HepG2 (cell line): ENCODE results near the gene DOK7. TPM values are rescaled to one million over a fixed set of nuclear protein-coding genes. Genes with fewer than 3 reads are reported as not detected.

Source experiments
- ATAC-seq: fragments of 200-7000 bp; cut with Tn5 transposase; 3 replicates; pipeline ENCODE4 v1.9.1; 2020; ENCODE audit warnings: mild to moderate bottlenecking, moderate library complexity
- BruUV-seq: library from RNA; stranded (reverse); fragments of 400-500 nt; replicated peaks from 2 replicates; lab custom pipeline; 2021; lab: Mats Ljungman, UMichigan
- CTCF ChIA-PET: fragments of 300-600 bp; formaldehyde crosslinking; extraction: SDS; loops from one replicate; lab custom pipeline; 2021; ENCODE audit warnings: low total read pairs, inconsistent platforms, low intra/inter-chr PET ratio; lab: Yijun Ruan, JAX
- POLR2A ChIA-PET: fragments of 350-600 bp; sonication (Branson Sonifier 250); formaldehyde crosslinking; loops from one replicate; lab custom pipeline; 2020; ENCODE audit warnings: antibody characterized with exemption, inconsistent platforms; lab: Yijun Ruan, JAX
- DNase-seq: peaks from one replicate; pipeline ENCODE4 v3.0.0-alpha.2; 2015; ENCODE audit warnings: low spot score
- FAIRE-seq: peaks from 3 replicates; lab custom pipeline; 2011; peaks lifted over from hg19 to GRCh38; lab: Jason Lieb, UNC
- H2AFZ ChIP-seq: one replicate; pipeline ENCODE4 v1.6.1; 2011; ENCODE audit warnings: low read length, inconsistent platforms
- H3K27ac ChIP-seq: fragments of 300-600 bp; 3 replicates; pipeline ENCODE4 v1.8.0; 2011; ENCODE audit warnings: mixed run types, mild to moderate bottlenecking, mixed read lengths, low read length, inconsistent platforms; ENCODE audit not compliant: insufficient read depth; ENCODE audit errors: extremely low read length
- H3K27me3 ChIP-seq, 2 experiments: fragments of 200-600 bp in 1 of 2; 2 replicates in 1 of 2; 3 replicates in 1 of 2; pipeline versions ENCODE4 v1.6.0 to v1.8.0; 2011; ENCODE audit warnings: low read length in 2 of 2, mild to moderate bottlenecking in 2 of 2, moderate library complexity in 2 of 2, inconsistent platforms in 1 of 2; ENCODE audit not compliant: insufficient read depth in 2 of 2, control insufficient read depth in 1 of 2
- H3K36me3 ChIP-seq, 2 experiments: fragments of 200-600 bp in 1 of 2; replicated peaks in 1 of 2; 2 replicates in 1 of 2; 3 replicates in 1 of 2; pipeline versions ENCODE4 v1.5.1 to v1.8.0; 2011; ENCODE audit warnings: low read length in 2 of 2, inconsistent platforms in 1 of 2; ENCODE audit not compliant: insufficient read depth in 2 of 2, control insufficient read depth in 1 of 2
- H3K4me1 ChIP-seq: 2 replicates; pipeline ENCODE4 v1.5.1; 2012; ENCODE audit warnings: low read length, inconsistent platforms; ENCODE audit not compliant: insufficient read depth
- H3K4me2 ChIP-seq: 2 replicates; pipeline ENCODE4 v1.6.0; 2011; ENCODE audit warnings: low read depth, low read length, inconsistent platforms
- H3K4me3 ChIP-seq, 3 experiments: fragments of 200-600 bp in 1 of 3; sonication (generic), shearing (Covaris generic) in 1 of 3; replicated peaks in 1 of 3; 2 replicates each; pipeline ENCODE4 v1.5.1; 2011 to 2016; ENCODE audit warnings: low read length in 3 of 3, inconsistent platforms in 2 of 3, low read depth in 2 of 3, mild to moderate bottlenecking in 2 of 3, control low read depth in 1 of 3, mixed read lengths in 1 of 3; ENCODE audit not compliant: insufficient read depth in 1 of 3
- H3K79me2 ChIP-seq: one replicate; pipeline ENCODE4 v1.6.1; 2011; ENCODE audit warnings: low read length, inconsistent platforms; ENCODE audit not compliant: insufficient read depth
- H3K9ac ChIP-seq: 2 replicates; pipeline ENCODE4 v1.6.0; 2011; ENCODE audit warnings: mild to moderate bottlenecking, low read depth, low read length, inconsistent platforms; ENCODE audit not compliant: insufficient read depth
- H3K9me3 ChIP-seq: 2 replicates; pipeline ENCODE4 v1.5.1; 2012; ENCODE audit warnings: mild to moderate bottlenecking, low read length
- H4K20me1 ChIP-seq: 2 replicates; pipeline ENCODE4 v1.6.0; 2011; ENCODE audit warnings: inconsistent platforms, mild to moderate bottlenecking, low read length, moderate library complexity; ENCODE audit not compliant: insufficient read depth
- ZNF746 ChIP-seq: sonication (generic); formaldehyde crosslinking; IDR thresholded peaks from 2 replicates; pipeline ENCODE4 v1.8.0; 2022; ENCODE audit warnings: mild to moderate bottlenecking, missing genetic modification reagents
- WGBS: methylation state at CpG from one replicate; pipeline ENCODE4 v1.1.6; 2017; ENCODE audit warnings: low lambda C conversion rate; 5-methylcytosine and 5-hydroxymethylcytosine counted together
- in situ Hi-C: cut with HindIII; loops from 2 replicates; pipeline ENCODE4 v1.10.0; 2017; ENCODE audit warnings: low pct_unique_long_range_greater_than_20kb; ENCODE audit not compliant: extremely low pct_ligation_motif_present
- intact Hi-C: fragments of 100-400 bp; cut with micrococcal nuclease; formaldehyde crosslinking; loops from one replicate; pipeline ENCODE4 v1.10.0; 2022; ENCODE audit not compliant: unreplicated experiment
- polyA plus RNA-seq, 8 experiments: library from polyadenylated mRNA; depleted of rRNA in 3 of 8; stranded (reverse) in 7 of 8; unstranded in 1 of 8; fragments of >200 nt; fragmentation: Illumina TruSeq in 4 of 8; extraction: Trizol in 4 of 8; gene quantifications; 2 replicates each; pipeline versions ENCODE4 v1.2.1 to v1.2.3, GENCODE V29; 2011 to 2016; ENCODE audit warnings: low read depth in 4 of 8, missing spikeins in 1 of 8, mixed read lengths in 1 of 8; ENCODE audit not compliant: insufficient read depth in 1 of 8
- total RNA-seq, 5 experiments: library from RNA; depleted of rRNA; stranded (reverse); fragments of >200 nt; fragmentation: Illumina TruSeq; extraction: Trizol; gene quantifications; 2 replicates each; pipeline ENCODE4 v1.2.3, GENCODE V29; 2016; ENCODE audit warnings: low read depth in 1 of 5
- TF ChIP-seq, protein P1 (sequence below): sonication (generic); formaldehyde crosslinking; IDR thresholded peaks from 2 replicates; pipeline ENCODE4 v1.5.1; 2020; ENCODE audit warnings: mild to moderate bottlenecking, missing genetic modification reagents, moderate library complexity
- TF ChIP-seq, protein P2 (sequence below): sonication (generic); formaldehyde crosslinking; IDR thresholded peaks from 2 replicates; pipeline ENCODE4 v1.4.0; 2020; ENCODE audit warnings: mild to moderate bottlenecking, missing genetic modification reagents

DOK7 gene
- total and polyA plus RNA-seq, 2 of the 13 experiments (the other 11 are each of a cell fraction or from before 2014, with no cell fraction given) = 0.03 to 0.07 TPM

DNA sequence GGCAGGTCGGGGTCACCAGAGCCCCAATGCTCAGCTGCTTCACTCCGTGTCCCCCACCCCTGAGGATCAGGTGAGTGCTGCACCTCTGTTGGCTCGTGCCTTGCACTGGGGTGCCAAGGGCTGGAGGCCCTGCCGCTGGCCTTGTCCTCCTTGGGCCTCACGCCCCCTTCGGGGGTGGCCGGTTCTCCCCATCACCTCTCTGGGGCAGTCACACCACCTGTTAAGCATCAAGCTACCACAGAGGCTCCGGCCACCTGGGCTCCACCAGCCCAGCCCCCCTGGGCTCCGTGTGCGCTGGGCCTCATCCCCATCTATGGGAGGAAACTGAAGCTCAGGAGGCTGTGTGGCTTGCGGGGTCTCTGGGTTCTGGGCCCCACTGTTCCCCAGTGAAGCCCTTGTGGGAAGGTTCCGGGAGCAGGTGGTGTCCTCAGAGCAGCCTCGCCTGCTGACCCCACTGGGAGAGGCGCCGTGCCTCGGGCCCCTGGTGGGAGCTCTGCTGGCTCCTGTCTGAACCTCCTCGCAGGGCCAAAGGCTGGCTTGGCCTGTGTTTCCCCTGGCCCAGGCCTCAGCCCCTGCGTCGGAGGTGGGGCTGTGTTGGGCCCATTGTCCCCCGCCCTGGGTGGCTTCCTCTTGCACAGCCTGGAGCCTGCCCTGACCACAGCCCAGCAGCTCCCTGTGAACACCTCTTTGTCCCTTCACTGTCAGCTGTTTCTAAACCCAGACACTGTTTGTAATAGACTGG lies 30.8 kb downstream of the DOK7 start:
- no peak overlapping the region for H3K27ac ChIP-seq
- no peak overlapping the region for H2AFZ ChIP-seq
- H3K4me1 ChIP-seq = peaks cover 28% of the 10 kb centered on the region
- ATAC-seq (peak; percentile 52), FAIRE-seq (no peak), DNase-seq (no peak)
- peak overlapping the region in 1 of 3 experiments; percentile 10; a peak in 1 of 6 replicates for H3K4me3 ChIP-seq
- CTCF ChIA-PET = no interaction called here
- intact Hi-C loops = no loop called here
- no peak overlapping the region for H3K9ac ChIP-seq
- BruUV-seq = no TSS peak
- WGBS = 49% methylated on average over 3 of the region's 20 CpGs
- H4K20me1 ChIP-seq = peaks cover 3% of the 10 kb centered on the region; the same call in 1 of the 2 replicates
- H3K9me3 ChIP-seq = no peaks in the 10 kb centered on the region
- peaks cover 18 to 65% of the 10 kb centered on the region in 2 experiments for H3K27me3 ChIP-seq
- TF ChIP-seq, protein P1, sequence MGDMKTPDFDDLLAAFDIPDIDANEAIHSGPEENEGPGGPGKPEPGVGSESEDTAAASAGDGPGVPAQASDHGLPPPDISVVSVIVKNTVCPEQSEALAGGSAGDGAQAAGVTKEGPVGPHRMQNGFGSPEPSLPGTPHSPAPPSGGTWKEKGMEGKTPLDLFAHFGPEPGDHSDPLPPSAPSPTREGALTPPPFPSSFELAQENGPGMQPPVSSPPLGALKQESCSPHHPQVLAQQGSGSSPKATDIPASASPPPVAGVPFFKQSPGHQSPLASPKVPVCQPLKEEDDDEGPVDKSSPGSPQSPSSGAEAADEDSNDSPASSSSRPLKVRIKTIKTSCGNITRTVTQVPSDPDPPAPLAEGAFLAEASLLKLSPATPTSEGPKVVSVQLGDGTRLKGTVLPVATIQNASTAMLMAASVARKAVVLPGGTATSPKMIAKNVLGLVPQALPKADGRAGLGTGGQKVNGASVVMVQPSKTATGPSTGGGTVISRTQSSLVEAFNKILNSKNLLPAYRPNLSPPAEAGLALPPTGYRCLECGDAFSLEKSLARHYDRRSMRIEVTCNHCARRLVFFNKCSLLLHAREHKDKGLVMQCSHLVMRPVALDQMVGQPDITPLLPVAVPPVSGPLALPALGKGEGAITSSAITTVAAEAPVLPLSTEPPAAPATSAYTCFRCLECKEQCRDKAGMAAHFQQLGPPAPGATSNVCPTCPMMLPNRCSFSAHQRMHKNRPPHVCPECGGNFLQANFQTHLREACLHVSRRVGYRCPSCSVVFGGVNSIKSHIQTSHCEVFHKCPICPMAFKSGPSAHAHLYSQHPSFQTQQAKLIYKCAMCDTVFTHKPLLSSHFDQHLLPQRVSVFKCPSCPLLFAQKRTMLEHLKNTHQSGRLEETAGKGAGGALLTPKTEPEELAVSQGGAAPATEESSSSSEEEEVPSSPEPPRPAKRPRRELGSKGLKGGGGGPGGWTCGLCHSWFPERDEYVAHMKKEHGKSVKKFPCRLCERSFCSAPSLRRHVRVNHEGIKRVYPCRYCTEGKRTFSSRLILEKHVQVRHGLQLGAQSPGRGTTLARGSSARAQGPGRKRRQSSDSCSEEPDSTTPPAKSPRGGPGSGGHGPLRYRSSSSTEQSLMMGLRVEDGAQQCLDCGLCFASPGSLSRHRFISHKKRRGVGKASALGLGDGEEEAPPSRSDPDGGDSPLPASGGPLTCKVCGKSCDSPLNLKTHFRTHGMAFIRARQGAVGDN (CRISPR knock-in tag) = peak; percentile 27
- TF ChIP-seq, protein P2, sequence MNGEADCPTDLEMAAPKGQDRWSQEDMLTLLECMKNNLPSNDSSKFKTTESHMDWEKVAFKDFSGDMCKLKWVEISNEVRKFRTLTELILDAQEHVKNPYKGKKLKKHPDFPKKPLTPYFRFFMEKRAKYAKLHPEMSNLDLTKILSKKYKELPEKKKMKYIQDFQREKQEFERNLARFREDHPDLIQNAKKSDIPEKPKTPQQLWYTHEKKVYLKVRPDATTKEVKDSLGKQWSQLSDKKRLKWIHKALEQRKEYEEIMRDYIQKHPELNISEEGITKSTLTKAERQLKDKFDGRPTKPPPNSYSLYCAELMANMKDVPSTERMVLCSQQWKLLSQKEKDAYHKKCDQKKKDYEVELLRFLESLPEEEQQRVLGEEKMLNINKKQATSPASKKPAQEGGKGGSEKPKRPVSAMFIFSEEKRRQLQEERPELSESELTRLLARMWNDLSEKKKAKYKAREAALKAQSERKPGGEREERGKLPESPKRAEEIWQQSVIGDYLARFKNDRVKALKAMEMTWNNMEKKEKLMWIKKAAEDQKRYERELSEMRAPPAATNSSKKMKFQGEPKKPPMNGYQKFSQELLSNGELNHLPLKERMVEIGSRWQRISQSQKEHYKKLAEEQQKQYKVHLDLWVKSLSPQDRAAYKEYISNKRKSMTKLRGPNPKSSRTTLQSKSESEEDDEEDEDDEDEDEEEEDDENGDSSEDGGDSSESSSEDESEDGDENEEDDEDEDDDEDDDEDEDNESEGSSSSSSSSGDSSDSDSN = peak; percentile 48
- TF ChIP-seq ZNF746 = no peak
- H3K4me2 ChIP-seq = peak overlapping the region; percentile 18; the same call in 1 of the 2 replicates
- POLR2A ChIA-PET = no interaction called here
- H3K79me2 ChIP-seq = no peaks in the 10 kb centered on the region
- in situ Hi-C loops = no loop called here
- H3K36me3 ChIP-seq = no peaks in the 10 kb centered on the region
